ENCODE data around the gene CCDC91.

- TF ChIP-seq POLR2A (IDR thresholded peaks at IDR 0.05; ENCODE audit: low read depth, low read length) (no peak), POLR2AphosphoS5 (IDR thresholded peaks at IDR 0.05; ENCODE audit: low read depth, low read length) (no peak)
Measured at GRCh38 chr12:28144059-28144458, 46.2 kb upstream of the CCDC91 start.
